NCI-H2196 treated with DMSO at 0.1 percent for 48 hours (cell line): ENCODE results near the gene WFDC1.
"Not testable (repeated sequence)": the region's sequence is repeated elsewhere in the genome, so short reads cannot be mapped to it uniquely, and the experiment has no call there.

Source experiments
- DNase-seq: peaks from one replicate; lab custom pipeline; 2025; ENCODE audit not compliant: unreplicated experiment; lab: John Stamatoyannopoulos, UW

WFDC1 gene

GRCh38 chr16:84324434-84325262 is 30.0 kb downstream of the WFDC1 start:
- no peak for DNase-seq

- no peak for DNase-seq
These were observed 31.9 kb downstream of the WFDC1 start for GRCh38 chr16:84326545-84326944.

GRCh38 chr16:84327926-84328505 is 33.3 kb downstream of the WFDC1 start:
- no peak for DNase-seq

GRCh38 chr16:84329016-84329415 is 34.3 kb downstream of the WFDC1 start:
- DNase-seq, result no peak

- no peak for DNase-seq
These were observed 35.4 kb downstream of the WFDC1 start for GRCh38 chr16:84329843-84330684.

- no peak for DNase-seq
These were observed 36.0 kb downstream of the WFDC1 start for GRCh38 chr16:84330685-84331050.

GRCh38 chr16:84331998-84332780 is 37.5 kb downstream of the WFDC1 start:
- DNase-seq, result no peak

GRCh38 chr16:84332975-84333684 is 38.5 kb downstream of the WFDC1 start:
- DNase-seq, result peak; percentile 24

GRCh38 chr16:84334058-84334457 is 39.4 kb downstream of the WFDC1 start:
- DNase-seq, result no peak

GRCh38 chr16:84334482-84334881 is 39.8 kb downstream of the WFDC1 start:
- no peak for DNase-seq

GRCh38 chr16:84337236-84337635 is 42.6 kb downstream of the WFDC1 start:
- not testable (repeated sequence) for DNase-seq

- no peak for DNase-seq
These were observed 44.6 kb downstream of the WFDC1 start for GRCh38 chr16:84339311-84339710.

GRCh38 chr16:84339766-84340165 is 45.1 kb downstream of the WFDC1 start:
- no peak for DNase-seq

GRCh38 chr16:84340325-84341040 is 45.8 kb downstream of the WFDC1 start:
- no peak for DNase-seq

- no peak for DNase-seq
These were observed 47.0 kb downstream of the WFDC1 start for GRCh38 chr16:84341528-84342295.

- DNase-seq, result not testable (repeated sequence)
These were observed 49.1 kb downstream of the WFDC1 start for GRCh38 chr16:84343800-84344199.

GRCh38 chr16:84344781-84345180 is 50.1 kb downstream of the WFDC1 start:
- no peak for DNase-seq

GRCh38 chr16:84347161-84347560 is 52.5 kb downstream of the WFDC1 start:
- no peak for DNase-seq

GRCh38 chr16:84348386-84348888 is 53.8 kb downstream of the WFDC1 start:
- no peak for DNase-seq
